PC-3 (cell line): Measurements from ENCODE around the gene ARRDC5. TPM values are rescaled to one million over a fixed set of nuclear protein-coding genes. Genes with fewer than 3 reads are reported as not detected.
"Not testable (repeated sequence)": the region's sequence is repeated elsewhere in the genome, so short reads cannot be mapped to it uniquely, and the experiment has no call there.

Experiments
- ATAC-seq: fragments of 200-7000 bp; cut with Tn5 transposase; 2 replicates; pipeline ENCODE4 v1.9.1; 2020; ENCODE audit warnings: mild to moderate bottlenecking, moderate library complexity
- Bru-seq: library from RNA; stranded (reverse); fragments of 400-500 nt; gene quantifications from one replicate; lab custom pipeline; 2021; lab: Mats Ljungman, UMichigan
- BruChase-seq, 2 experiments: library from RNA; stranded (reverse); fragments of 400-500 nt; gene quantifications; one replicate each; lab custom pipeline; 2021; lab: Mats Ljungman, UMichigan
- BruUV-seq: library from RNA; stranded (reverse); fragments of 400-500 nt; replicated peaks from 2 replicates; lab custom pipeline; 2021; lab: Mats Ljungman, UMichigan
- CTCF ChIA-PET: fragments of 300-600 bp; sonication (Branson Sonifier 250); formaldehyde crosslinking; loops from one replicate; lab custom pipeline; 2022; ENCODE audit warnings: antibody characterized with exemption; lab: Charles Lee
- POLR2A ChIA-PET: fragments of 300-600 bp; sonication (Branson Sonifier 250); formaldehyde crosslinking; loops from one replicate; lab custom pipeline; 2022; ENCODE audit warnings: antibody characterized with exemption; ENCODE audit not compliant: unreplicated experiment; lab: Charles Lee
- DNase-seq: peaks from one replicate; pipeline ENCODE4 v3.0.0-alpha.2; 2015
- H2AFZ ChIP-seq: fragments of 300-600 bp; sonication (generic); 2 replicates; pipeline ENCODE4 v1.6.0; 2016; ENCODE audit warnings: antibody characterized with exemption, low read length
- H3F3A ChIP-seq: fragments of 300-600 bp; sonication (generic); one replicate; pipeline ENCODE4 v1.6.0; 2017; ENCODE audit warnings: antibody characterized with exemption, low read length, control low read depth, mild to moderate bottlenecking; ENCODE audit not compliant: unreplicated experiment
- H3K27ac ChIP-seq: fragments of 300-600 bp; sonication (generic); 2 replicates; pipeline ENCODE4 v1.5.1; 2016; ENCODE audit warnings: mild to moderate bottlenecking, low read length
- H3K27me3 ChIP-seq: fragments of 300-600 bp; sonication (generic); 2 replicates; pipeline ENCODE4 v1.6.1; 2016; ENCODE audit warnings: low read length, mixed read lengths
- H3K36me3 ChIP-seq: fragments of 300-600 bp; sonication (generic); 2 replicates; pipeline ENCODE4 v1.6.1; 2016; ENCODE audit warnings: low read depth, mixed run types, low read length, mixed read lengths
- H3K4me1 ChIP-seq: fragments of 300-600 bp; sonication (generic); 2 replicates; pipeline ENCODE4 v1.5.1; 2016; ENCODE audit warnings: low read length; ENCODE audit not compliant: insufficient read depth
- H3K4me2 ChIP-seq: fragments of 300-600 bp; sonication (generic); 2 replicates; pipeline ENCODE4 v1.6.0; 2016; ENCODE audit warnings: low read length
- H3K4me3 ChIP-seq: fragments of 300-600 bp; sonication (generic); 2 replicates; pipeline ENCODE4 v1.5.1; 2016; ENCODE audit warnings: mild to moderate bottlenecking, low read length, mixed read lengths
- H3K79me2 ChIP-seq: fragments of 300-600 bp; sonication (generic); 2 replicates; pipeline ENCODE4 v1.6.1; 2017; ENCODE audit warnings: low read length, mixed read lengths
- H3K9ac ChIP-seq: fragments of 300-600 bp; sonication (generic); 2 replicates; pipeline ENCODE4 v1.6.0; 2016; ENCODE audit warnings: mild to moderate bottlenecking, low read length
- H3K9me2 ChIP-seq: fragments of 300-600 bp; sonication (generic); replicated peaks from 2 replicates; pipeline ENCODE4 v1.6.1; 2016; ENCODE audit warnings: mixed run types, low read length, mixed read lengths
- H3K9me3 ChIP-seq: fragments of 300-600 bp; sonication (generic); 2 replicates; pipeline ENCODE4 v1.6.1; 2016; ENCODE audit warnings: low read length, mixed read lengths
- H4K20me1 ChIP-seq: fragments of 300-600 bp; sonication (generic); 2 replicates; pipeline ENCODE4 v1.6.1; 2016; ENCODE audit warnings: low read length, mixed read lengths
- CTCF ChIP-seq: fragments of 300-600 bp; sonication (generic); conservative IDR thresholded peaks from 2 replicates; pipeline ENCODE4 v1.5.1; 2017; ENCODE audit warnings: antibody characterized with exemption, low read depth, mild to moderate bottlenecking, low read length
- EZH2 ChIP-seq: fragments of 300-600 bp; sonication (generic); IDR thresholded peaks from one replicate; pipeline ENCODE4 v1.6.1; 2017; ENCODE audit warnings: antibody characterized with exemption, mild to moderate bottlenecking, low read length; ENCODE audit not compliant: unreplicated experiment
- EZH2phosphoT487 ChIP-seq: fragments of 300-600 bp; sonication (generic); IDR thresholded peaks from 2 replicates; pipeline ENCODE4 v1.6.1; 2018; ENCODE audit warnings: mild to moderate bottlenecking, antibody characterized with exemption, low read length, borderline replicate concordance
- intact Hi-C: fragments of 100-400 bp; cut with micrococcal nuclease; formaldehyde crosslinking; loops from 2 replicates; pipeline ENCODE4 v1.9.0; 2023
- long read RNA-seq: library from polyadenylated mRNA; unstranded; transcript quantifications from one replicate; pipeline ENCODE4 v2.0.0, GENCODE V29; 2021; ENCODE audit not compliant: unreplicated experiment
- total RNA-seq: library from RNA; depleted of rRNA; stranded (reverse); fragments of >200 nt; gene quantifications from 2 replicates; pipeline ENCODE4 v1.2.3, GENCODE V29; 2014; rRNA removed

Gene ARRDC5
- total RNA-seq (not detected in 2 replicates), Bru-seq, nascent RNA (percentile 7 among the genes with signal in this experiment), BruChase-seq, experiment 1, labeled RNA remaining after a 6-hour chase (not detected), BruChase-seq, experiment 2, labeled RNA remaining after a 2-hour chase (not detected)
- long read RNA-seq: 0 reads

- H2AFZ ChIP-seq: no peak within 1 kb of the TSS
- H3K9me2 ChIP-seq: no peaks in the 10 kb centered on the region
- H3K27me3 ChIP-seq: no peaks in the 10 kb centered on the region
- ChIA-PET CTCF (no interaction called here), POLR2A (no interaction called here)
- intact Hi-C loops: no loop called here
- no peak within 1 kb of the TSS for H3K9ac ChIP-seq
- H3K4me3 ChIP-seq: no peak within 1 kb of the TSS
- BruUV-seq: no TSS peak
- no peaks in the 10 kb centered on the region for H3K4me1 ChIP-seq
- TF ChIP-seq EZH2 (no peak), CTCF (no peak)
- H3K9me3 ChIP-seq: no peaks in the 10 kb centered on the region
- no peaks in the 10 kb centered on the region for H3K36me3 ChIP-seq
- H3F3A ChIP-seq: no peaks in the 10 kb centered on the region
- no peak for DNase-seq
- ATAC-seq: no peak
- no peaks in the 10 kb centered on the region for H4K20me1 ChIP-seq
- H3K27ac ChIP-seq: no peak within 1 kb of the TSS
- H3K4me2 ChIP-seq: no peak within 1 kb of the TSS
- H3K79me2 ChIP-seq: no peaks in the 10 kb centered on the region
Measured at GRCh38 chr19:4902796-4903195, at the start of gene ARRDC5. ARRDC5 (minus strand) TSS chr19:4902896; CDS start chr19:4902825, 71 bp downstream.

GRCh38 chr19:4951656-4952055, 49.0 kb upstream of the ARRDC5 start:
- Histone ChIP-seq H3K27me3 (no peaks in the 10 kb centered on the region), H3K9ac (no peak overlapping the region), H3K4me3 (no peak overlapping the region), H3K4me2 (no peak overlapping the region), H3K4me1 (no peaks in the 10 kb centered on the region), H3K27ac (no peak overlapping the region), H3K9me2 (no peaks in the 10 kb centered on the region), H3K9me3 (no peaks in the 10 kb centered on the region), H3K36me3 (peaks cover 63% of the 10 kb centered on the region), H2AFZ (no peak overlapping the region), H4K20me1 (peaks cover 10% of the 10 kb centered on the region; the same call in 1 of the 2 replicates), H3F3A (no peaks in the 10 kb centered on the region), H3K79me2 (0 out of 2 replicates have a peak, but pooled peaks cover 8% of the 10 kb centered on the region)
- CTCF ChIA-PET: no interaction called here
- no TSS peak for BruUV-seq
- DNase-seq: no peak
- TF ChIP-seq EZH2phosphoT487 (no peak), EZH2 (no peak), CTCF (no peak)
- no peak for ATAC-seq
- POLR2A ChIA-PET: no interaction called here
- intact Hi-C loops: no loop called here

- H3K27me3 ChIP-seq, H3K4me1 ChIP-seq, H3K79me2 ChIP-seq, H3K4me3 ChIP-seq, POLR2A ChIA-PET, intact Hi-C loops, ATAC-seq, H4K20me1 ChIP-seq, H3K9ac ChIP-seq, BruUV-seq, H3K9me2 ChIP-seq, CTCF ChIA-PET, DNase-seq, H3K27ac ChIP-seq, H2AFZ ChIP-seq, H3F3A ChIP-seq, H3K9me3 ChIP-seq, H3K4me2 ChIP-seq: not testable (repeated sequence)
- H3K36me3 ChIP-seq: peaks cover 64% of the 10 kb centered on the region
Measured at GRCh38 chr19:4950650-4951049, 48.0 kb upstream of the ARRDC5 start.

- H3K4me1 ChIP-seq, intact Hi-C loops, DNase-seq, H3K27ac ChIP-seq, H3K4me2 ChIP-seq, H3K27me3 ChIP-seq, H3K9ac ChIP-seq, H3F3A ChIP-seq, H3K9me3 ChIP-seq, CTCF ChIA-PET, H3K9me2 ChIP-seq, H2AFZ ChIP-seq, ATAC-seq, POLR2A ChIA-PET, H3K4me3 ChIP-seq, BruUV-seq: not testable (repeated sequence)
- Histone ChIP-seq H4K20me1 (peaks cover 16% of the 10 kb centered on the region; the same call in 1 of the 2 replicates), H3K79me2 (peaks cover 42% of the 10 kb centered on the region), H3K36me3 (peaks cover 59% of the 10 kb centered on the region)
Measured at GRCh38 chr19:4941638-4942169, 39.0 kb upstream of the ARRDC5 start.
